SK-N-SH treated with all-trans-retinoic acid at 6 μM for 48 hours (cell line): ENCODE measurements around the gene ZNF831.

Experiments
- ATAC-seq: fragments of 200-7000 bp; cut with Tn5 transposase; 3 replicates; pipeline ENCODE4 v1.9.1; 2020; ENCODE audit warnings: mild to moderate bottlenecking, moderate library complexity
- CSRNP3 ChIP-seq: fragments of 250-450 bp; sonication (Bioruptor Pico); IDR thresholded peaks from 2 replicates; pipeline ENCODE4 v1.5.1; 2021; ENCODE audit warnings: mild to moderate bottlenecking, moderate library complexity
- ESRRG ChIP-seq: fragments of 250-450 bp; sonication (Bioruptor Pico); IDR thresholded peaks from 2 replicates; pipeline ENCODE4 v1.6.1; 2021; ENCODE audit warnings: mild to moderate bottlenecking
- GLIS3 ChIP-seq: fragments of 250-450 bp; sonication (Bioruptor Pico); IDR thresholded peaks from 2 replicates; pipeline ENCODE4 v1.5.0; 2020; ENCODE audit warnings: mild to moderate bottlenecking, moderate library complexity
- ISL1 ChIP-seq: fragments of 250-450 bp; sonication (Bioruptor Pico); IDR thresholded peaks from 2 replicates; pipeline ENCODE4 v2.1.2; 2022; ENCODE audit warnings: mild to moderate bottlenecking, moderate library complexity
- PATZ1 ChIP-seq: fragments of 250-450 bp; sonication (Bioruptor Pico); IDR thresholded peaks from 2 replicates; pipeline ENCODE4 v1.8.0; 2020; ENCODE audit warnings: mild to moderate bottlenecking, moderate library complexity, borderline replicate concordance
- POU6F1 ChIP-seq: fragments of 250-450 bp; sonication (Bioruptor Pico); IDR thresholded peaks from 2 replicates; pipeline ENCODE4 v1.8.0; 2021; ENCODE audit warnings: low read depth, mild to moderate bottlenecking, moderate library complexity, borderline replicate concordance
- PPARA ChIP-seq: fragments of 250-450 bp; sonication (Bioruptor Pico); IDR thresholded peaks from 2 replicates; pipeline ENCODE4 v1.5.0; 2020; ENCODE audit warnings: mild to moderate bottlenecking, borderline replicate concordance
- RARB ChIP-seq: fragments of 250-450 bp; sonication (Bioruptor Pico); IDR thresholded peaks from 2 replicates; pipeline ENCODE4 v1.8.0; 2021; ENCODE audit warnings: mild to moderate bottlenecking, moderate library complexity
- SNAI2 ChIP-seq: fragments of 250-450 bp; sonication (Bioruptor Pico); IDR thresholded peaks from 2 replicates; pipeline ENCODE4 v1.5.0; 2020; ENCODE audit warnings: mild to moderate bottlenecking, moderate library complexity
- TOX ChIP-seq: fragments of 250-450 bp; sonication (Bioruptor Pico); IDR thresholded peaks from 2 replicates; pipeline ENCODE4 v1.8.0; 2021; ENCODE audit warnings: mild to moderate bottlenecking, moderate library complexity, borderline replicate concordance
- ZFP3 ChIP-seq: fragments of 250-450 bp; sonication (Bioruptor Pico); IDR thresholded peaks from 2 replicates; pipeline ENCODE4 v1.5.0; 2020; ENCODE audit warnings: mild to moderate bottlenecking, moderate library complexity
- ZNF565 ChIP-seq: fragments of 450-650 bp; formaldehyde crosslinking; conservative IDR thresholded peaks from 2 replicates; pipeline ENCODE4 v1.5.0; 2020; ENCODE audit warnings: low read depth, mild to moderate bottlenecking, moderate library complexity
- ZNF70 ChIP-seq: fragments of 450-650 bp; formaldehyde crosslinking; IDR thresholded peaks from 2 replicates; pipeline ENCODE4 v1.5.0; 2020; ENCODE audit warnings: mild to moderate bottlenecking, moderate library complexity
- ZNF8 ChIP-seq: fragments of 450-650 bp; formaldehyde crosslinking; IDR thresholded peaks from 2 replicates; pipeline ENCODE4 v1.5.0; 2020; ENCODE audit warnings: mild to moderate bottlenecking, moderate library complexity

Gene ZNF831

GRCh38 chr20:59183751-59184150 is 20.1 kb downstream of the ZNF831 start:
- no peak for ATAC-seq

GRCh38 chr20:59184880-59185447 is 21.3 kb downstream of the ZNF831 start:
- ATAC-seq: no peak
- TF ChIP-seq GLIS3 (no peak), POU6F1 (no peak), ZFP3 (CRISPR knock-in tag) (no peak)
- TF ChIP-seq, all 23 proteins: peak for 0

More at GRCh38 chr20:59183751-59184150, 20.1 kb downstream of the ZNF831 start:
- TF ChIP-seq POU6F1 (no peak), ESRRG (no peak), PATZ1 (CRISPR knock-in tag) (no peak), ZNF8 (CRISPR knock-in tag) (no peak), SNAI2 (CRISPR knock-in tag) (no peak), TOX (CRISPR knock-in tag) (no peak)
- TF ChIP-seq, all 23 proteins: peak for 0

- ATAC-seq: no peak
- TF ChIP-seq ZNF565 (CRISPR knock-in tag) (no peak), ISL1 (CRISPR knock-in tag) (no peak), PPARA (CRISPR knock-in tag) (no peak)
- TF ChIP-seq, all 23 proteins: peak for 0
Observed at GRCh38 chr20:59185809-59186208, 22.2 kb downstream of the ZNF831 start.

- TF ChIP-seq PATZ1 (CRISPR knock-in tag): no peak
- TF ChIP-seq ZNF70 (CRISPR knock-in tag): no peak
- no peak for TF ChIP-seq GLIS3
- no peak for TF ChIP-seq ESRRG
- TF ChIP-seq TOX (CRISPR knock-in tag): no peak
- no peak for TF ChIP-seq CSRNP3 (CRISPR knock-in tag)
- TF ChIP-seq RARB (CRISPR knock-in tag): no peak
- TF ChIP-seq POU6F1: no peak
- TF ChIP-seq ZFP3 (CRISPR knock-in tag): no peak
- no peak for ATAC-seq
Observed at GRCh38 chr20:59190466-59190865, 26.8 kb downstream of the ZNF831 start.
